Measurements from ENCODE around the gene UXS1.

Gene UXS1

GRCh38 chr2:106120432-106120831, 73.7 kb downstream of the UXS1 start:
- no peaks in the 10 kb centered on the region for H3K36me3 ChIP-seq (ENCODE audit: insufficient read depth, low read length)
- H3K27me3 ChIP-seq (ENCODE audit: insufficient read depth, low read length): no peaks in the 10 kb centered on the region
- H3K79me2 ChIP-seq (ENCODE audit: control insufficient read depth, insufficient read depth, low read length, unreplicated experiment): no peaks in the 10 kb centered on the region
- no peak overlapping the region for H2AFZ ChIP-seq (ENCODE audit: low read length, unreplicated experiment)
- H3K4me1 ChIP-seq (ENCODE audit: control insufficient read depth, insufficient read depth, low read length, unreplicated experiment): peaks cover 3% of the 10 kb centered on the region
- no peak overlapping the region for H3K27ac ChIP-seq (ENCODE audit: low read depth, low read length)
- H3K4me3 ChIP-seq (ENCODE audit: low read depth, low read length): no peak overlapping the region

DNA sequence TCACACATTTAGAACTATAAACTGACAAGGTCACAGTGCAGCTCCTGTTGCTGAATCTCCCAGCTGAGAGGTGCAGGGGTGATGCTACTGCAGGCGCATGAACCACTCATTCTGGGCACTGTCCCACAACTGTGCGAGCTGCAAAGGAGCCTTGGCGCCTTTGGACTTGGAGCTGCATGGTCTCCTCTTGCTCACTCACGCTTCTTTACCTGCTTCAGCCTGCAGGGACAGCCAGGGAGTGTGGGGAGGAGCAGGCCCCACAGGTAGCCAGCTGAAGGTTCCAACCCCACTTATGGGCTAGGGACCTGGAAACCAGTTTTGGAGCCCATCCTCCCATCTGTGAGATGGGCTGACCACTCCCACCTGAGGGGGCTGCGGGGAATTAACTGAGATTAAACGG, 75.0 kb downstream of the UXS1 start:
- H3K4me1 ChIP-seq (ENCODE audit: control insufficient read depth, insufficient read depth, low read length, unreplicated experiment): peaks cover 11% of the 10 kb centered on the region
- H3K4me3 ChIP-seq (ENCODE audit: low read depth, low read length): no peak overlapping the region
- no peak overlapping the region for H2AFZ ChIP-seq (ENCODE audit: low read length, unreplicated experiment)
- H3K27ac ChIP-seq (ENCODE audit: low read depth, low read length): no peak overlapping the region
- no peaks in the 10 kb centered on the region for H3K36me3 ChIP-seq (ENCODE audit: insufficient read depth, low read length)
- H3K27me3 ChIP-seq (ENCODE audit: insufficient read depth, low read length): no peaks in the 10 kb centered on the region
- no peaks in the 10 kb centered on the region for H3K79me2 ChIP-seq (ENCODE audit: control insufficient read depth, insufficient read depth, low read length, unreplicated experiment)

- Histone ChIP-seq H3K36me3 (ENCODE audit: insufficient read depth, low read length) (no peaks in the 10 kb centered on the region), H3K27ac (ENCODE audit: low read depth, low read length) (no peak overlapping the region), H3K4me3 (ENCODE audit: low read depth, low read length) (no peak overlapping the region), H3K79me2 (ENCODE audit: control insufficient read depth, insufficient read depth, low read length, unreplicated experiment) (no peaks in the 10 kb centered on the region), H3K4me1 (ENCODE audit: control insufficient read depth, insufficient read depth, low read length, unreplicated experiment) (peaks cover 11% of the 10 kb centered on the region), H2AFZ (ENCODE audit: low read length, unreplicated experiment) (no peak overlapping the region), H3K27me3 (ENCODE audit: insufficient read depth, low read length) (no peaks in the 10 kb centered on the region)
Observed at GRCh38 chr2:106117882-106118684, 76.0 kb downstream of the UXS1 start.

DNA sequence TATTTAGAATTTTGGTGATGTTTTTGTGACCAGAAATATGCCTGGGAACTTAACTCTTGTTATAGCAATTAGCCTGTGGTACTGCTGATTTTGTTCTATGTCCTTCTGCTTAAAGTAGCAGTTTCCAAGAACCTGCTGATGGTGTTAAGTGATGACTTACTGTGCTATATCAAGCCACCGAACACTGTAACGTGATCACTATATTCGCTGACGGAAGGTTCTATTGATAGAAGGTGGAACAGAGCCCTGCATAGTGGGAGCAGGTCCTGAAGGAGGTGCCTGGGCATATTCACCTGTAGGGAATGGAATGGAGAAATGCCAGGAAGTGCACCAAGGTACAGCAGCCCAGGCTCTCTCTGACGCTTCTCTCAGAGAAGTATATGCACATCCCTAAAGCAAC, 76.8 kb downstream of the UXS1 start:
- Histone ChIP-seq H3K4me1 (ENCODE audit: control insufficient read depth, insufficient read depth, low read length, unreplicated experiment) (peaks cover 11% of the 10 kb centered on the region), H3K27me3 (ENCODE audit: insufficient read depth, low read length) (no peaks in the 10 kb centered on the region), H3K27ac (ENCODE audit: low read depth, low read length) (no peak overlapping the region), H3K79me2 (ENCODE audit: control insufficient read depth, insufficient read depth, low read length, unreplicated experiment) (no peaks in the 10 kb centered on the region), H3K4me3 (ENCODE audit: low read depth, low read length) (no peak overlapping the region), H3K36me3 (ENCODE audit: insufficient read depth, low read length) (no peaks in the 10 kb centered on the region), H2AFZ (ENCODE audit: low read length, unreplicated experiment) (no peak overlapping the region)

DNA sequence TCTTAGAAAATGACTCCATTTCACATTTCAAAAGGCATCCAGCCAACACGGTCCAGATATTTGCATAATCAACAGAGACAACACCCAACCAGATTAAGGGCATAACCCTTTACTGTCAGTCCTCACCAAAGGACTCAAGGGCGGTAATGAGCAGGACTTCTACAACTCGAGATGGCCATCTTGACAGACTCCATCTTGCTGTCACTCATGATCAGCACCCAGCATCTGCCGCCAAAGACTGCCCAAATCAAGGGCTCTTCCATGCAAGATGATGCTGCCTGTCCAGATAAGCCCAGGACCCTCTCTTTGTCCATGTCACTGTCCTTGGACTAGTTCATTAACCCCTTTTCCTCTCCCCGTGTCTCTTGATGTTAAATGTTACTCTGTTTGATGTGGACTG, 77.9 kb downstream of the UXS1 start:
- no peaks in the 10 kb centered on the region for H3K36me3 ChIP-seq (ENCODE audit: insufficient read depth, low read length)
- peaks cover 11% of the 10 kb centered on the region for H3K4me1 ChIP-seq (ENCODE audit: control insufficient read depth, insufficient read depth, low read length, unreplicated experiment)
- no peak overlapping the region for H3K4me3 ChIP-seq (ENCODE audit: low read depth, low read length)
- H2AFZ ChIP-seq (ENCODE audit: low read length, unreplicated experiment): no peak overlapping the region
- H3K79me2 ChIP-seq (ENCODE audit: control insufficient read depth, insufficient read depth, low read length, unreplicated experiment): no peaks in the 10 kb centered on the region
- H3K27ac ChIP-seq (ENCODE audit: low read depth, low read length): no peak overlapping the region
- H3K27me3 ChIP-seq (ENCODE audit: insufficient read depth, low read length): no peaks in the 10 kb centered on the region

- no peak overlapping the region for H2AFZ ChIP-seq (ENCODE audit: low read length, unreplicated experiment)
- no peaks in the 10 kb centered on the region for H3K79me2 ChIP-seq (ENCODE audit: control insufficient read depth, insufficient read depth, low read length, unreplicated experiment)
- no peaks in the 10 kb centered on the region for H3K36me3 ChIP-seq (ENCODE audit: insufficient read depth, low read length)
Observed at GRCh38 chr2:106115665-106116064, 78.4 kb downstream of the UXS1 start.

GRCh38 chr2:106115250-106115649, 78.9 kb downstream of the UXS1 start:
- no peaks in the 10 kb centered on the region for H3K36me3 ChIP-seq (ENCODE audit: insufficient read depth, low read length)
- no peaks in the 10 kb centered on the region for H3K79me2 ChIP-seq (ENCODE audit: control insufficient read depth, insufficient read depth, low read length, unreplicated experiment)
- H3K4me1 ChIP-seq (ENCODE audit: control insufficient read depth, insufficient read depth, low read length, unreplicated experiment): peaks cover 11% of the 10 kb centered on the region
- no peak overlapping the region for H2AFZ ChIP-seq (ENCODE audit: low read length, unreplicated experiment)
- no peak overlapping the region for H3K4me3 ChIP-seq (ENCODE audit: low read depth, low read length)
- no peaks in the 10 kb centered on the region for H3K27me3 ChIP-seq (ENCODE audit: insufficient read depth, low read length)
- H3K27ac ChIP-seq (ENCODE audit: low read depth, low read length): no peak overlapping the region

More at GRCh38 chr2:106115665-106116064, 78.4 kb downstream of the UXS1 start:
- H3K4me1 ChIP-seq (ENCODE audit: control insufficient read depth, insufficient read depth, low read length, unreplicated experiment): peaks cover 11% of the 10 kb centered on the region
- H3K27me3 ChIP-seq (ENCODE audit: insufficient read depth, low read length): no peaks in the 10 kb centered on the region
- H3K4me3 ChIP-seq (ENCODE audit: low read depth, low read length): no peak overlapping the region
- no peak overlapping the region for H3K27ac ChIP-seq (ENCODE audit: low read depth, low read length)

- Histone ChIP-seq H2AFZ (ENCODE audit: low read length, unreplicated experiment) (no peak overlapping the region), H3K36me3 (ENCODE audit: insufficient read depth, low read length) (no peaks in the 10 kb centered on the region), H3K4me3 (ENCODE audit: low read depth, low read length) (no peak overlapping the region), H3K4me1 (ENCODE audit: control insufficient read depth, insufficient read depth, low read length, unreplicated experiment) (peaks cover 11% of the 10 kb centered on the region), H3K27ac (ENCODE audit: low read depth, low read length) (no peak overlapping the region), H3K79me2 (ENCODE audit: control insufficient read depth, insufficient read depth, low read length, unreplicated experiment) (no peaks in the 10 kb centered on the region), H3K27me3 (ENCODE audit: insufficient read depth, low read length) (no peaks in the 10 kb centered on the region)
Observed at GRCh38 chr2:106114166-106114565, 79.9 kb downstream of the UXS1 start.

- Histone ChIP-seq H2AFZ (ENCODE audit: low read length, unreplicated experiment) (no peak overlapping the region), H3K4me1 (ENCODE audit: control insufficient read depth, insufficient read depth, low read length, unreplicated experiment) (peaks cover 11% of the 10 kb centered on the region), H3K27ac (ENCODE audit: low read depth, low read length) (no peak overlapping the region), H3K79me2 (ENCODE audit: control insufficient read depth, insufficient read depth, low read length, unreplicated experiment) (no peaks in the 10 kb centered on the region), H3K27me3 (ENCODE audit: insufficient read depth, low read length) (no peaks in the 10 kb centered on the region), H3K36me3 (ENCODE audit: insufficient read depth, low read length) (no peaks in the 10 kb centered on the region), H3K4me3 (ENCODE audit: low read depth, low read length) (no peak overlapping the region)
Observed at GRCh38 chr2:106113361-106113966, 80.6 kb downstream of the UXS1 start.

GRCh38 chr2:106111882-106112571, 82.1 kb downstream of the UXS1 start:
- Histone ChIP-seq H3K4me1 (ENCODE audit: control insufficient read depth, insufficient read depth, low read length, unreplicated experiment) (peaks cover 15% of the 10 kb centered on the region), H3K79me2 (ENCODE audit: control insufficient read depth, insufficient read depth, low read length, unreplicated experiment) (no peaks in the 10 kb centered on the region), H3K27me3 (ENCODE audit: insufficient read depth, low read length) (no peaks in the 10 kb centered on the region), H3K36me3 (ENCODE audit: insufficient read depth, low read length) (no peaks in the 10 kb centered on the region), H2AFZ (ENCODE audit: low read length, unreplicated experiment) (no peak overlapping the region), H3K4me3 (ENCODE audit: low read depth, low read length) (no peak overlapping the region), H3K27ac (ENCODE audit: low read depth, low read length) (no peak overlapping the region)

All from ACC112 (cell line).